Transverse colon (tissue), 4 donors: ENCODE measurements around the gene REV3L.

ENCODE experiments used
- CTCF ChIP-seq, 5 experiments: fragments of 200-600 bp in 3 of 5; fragments of 450-650 bp in 2 of 5; sonication (generic) in 3 of 5; IDR thresholded peaks; 1 replicate in 2 of 5; 2 replicates in 3 of 5; pipeline ENCODE4 v1.5.1; 2016 to 2017; ENCODE audit warnings: antibody characterized with exemption in 5 of 5, inconsistent platforms in 3 of 5, mild to moderate bottlenecking in 2 of 5, moderate library complexity in 1 of 5
- EP300 ChIP-seq: sonication (generic); formaldehyde crosslinking; IDR thresholded peaks from one replicate; pipeline ENCODE4 v1.6.1; 2017; ENCODE audit warnings: antibody characterized with exemption, low read depth
- POLR2A ChIP-seq: fragments of 450-650 bp; IDR thresholded peaks from one replicate; pipeline ENCODE4 v1.6.1; 2016; ENCODE audit warnings: antibody characterized with exemption, mild to moderate bottlenecking, moderate library complexity
- POLR2AphosphoS5 ChIP-seq, 3 donors: sonication (generic); formaldehyde crosslinking; IDR thresholded peaks; one replicate each; pipeline ENCODE4 v1.6.1; 2016; ENCODE audit warnings: antibody characterized with exemption in 3 of 3

- TF ChIP-seq CTCF (IDR thresholded peaks at IDR 0.05) (no peak), POLR2AphosphoS5 (IDR thresholded peaks at IDR 0.05) (no peak), POLR2A (no peak), EP300 (no peak)
Measured at GRCh38 chr6:111417946-111418345, 65.1 kb downstream of the REV3L start.
